Measurements from ENCODE around the gene JADE2. TPM values are rescaled to one million over a fixed set of nuclear protein-coding genes. Genes with fewer than 3 reads are reported as not detected.

Gene JADE2
- polyA plus RNA-seq, 3 donors, result 2.1 to 10.2 (median 3.1) TPM

DNA sequence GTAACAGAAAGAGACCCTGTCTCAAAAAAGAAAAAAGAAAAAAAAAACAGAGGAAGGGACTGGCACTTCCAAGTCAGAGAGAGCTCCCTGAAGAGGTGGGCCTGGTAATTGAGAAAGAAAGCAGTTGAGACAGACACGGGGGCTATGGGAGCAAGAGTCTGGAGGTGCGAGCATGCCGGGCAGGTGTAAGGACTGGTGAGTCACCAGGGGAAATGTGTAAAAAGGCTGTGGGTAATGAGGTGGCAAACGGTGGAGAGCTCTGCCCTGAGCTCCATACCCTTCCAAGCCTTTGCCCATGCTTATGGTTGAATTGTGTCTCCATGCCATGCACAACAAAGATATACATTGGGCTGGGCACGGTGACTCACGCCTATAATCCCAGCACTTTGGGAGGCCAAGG lies 18.0 kb upstream of the JADE2 start:
- peak overlapping the region in 1 of 7 donors; percentile 54 for H3K27ac Mint-ChIP-seq
- no peak overlapping the region for H2AFZ ChIP-seq (ENCODE audit: insufficient read depth, low read depth, low read length, poor library complexity, severe bottlenecking)
- H3K27me3 Mint-ChIP-seq (ENCODE audit: low read depth in 3 of 3), result peaks cover 0 to 3% (median 0%) of the 10 kb centered on the region in 3 donors
- no peaks in the 10 kb centered on the region for H3K79me2 ChIP-seq (ENCODE audit: insufficient read depth, low read length)
- TF ChIP-seq, protein P1, sequence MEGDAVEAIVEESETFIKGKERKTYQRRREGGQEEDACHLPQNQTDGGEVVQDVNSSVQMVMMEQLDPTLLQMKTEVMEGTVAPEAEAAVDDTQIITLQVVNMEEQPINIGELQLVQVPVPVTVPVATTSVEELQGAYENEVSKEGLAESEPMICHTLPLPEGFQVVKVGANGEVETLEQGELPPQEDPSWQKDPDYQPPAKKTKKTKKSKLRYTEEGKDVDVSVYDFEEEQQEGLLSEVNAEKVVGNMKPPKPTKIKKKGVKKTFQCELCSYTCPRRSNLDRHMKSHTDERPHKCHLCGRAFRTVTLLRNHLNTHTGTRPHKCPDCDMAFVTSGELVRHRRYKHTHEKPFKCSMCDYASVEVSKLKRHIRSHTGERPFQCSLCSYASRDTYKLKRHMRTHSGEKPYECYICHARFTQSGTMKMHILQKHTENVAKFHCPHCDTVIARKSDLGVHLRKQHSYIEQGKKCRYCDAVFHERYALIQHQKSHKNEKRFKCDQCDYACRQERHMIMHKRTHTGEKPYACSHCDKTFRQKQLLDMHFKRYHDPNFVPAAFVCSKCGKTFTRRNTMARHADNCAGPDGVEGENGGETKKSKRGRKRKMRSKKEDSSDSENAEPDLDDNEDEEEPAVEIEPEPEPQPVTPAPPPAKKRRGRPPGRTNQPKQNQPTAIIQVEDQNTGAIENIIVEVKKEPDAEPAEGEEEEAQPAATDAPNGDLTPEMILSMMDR (IDR thresholded peaks at IDR 0.05), result no peak
- H3K9me3 ChIP-seq (replicated peaks in 1 of 2; ENCODE audit: control insufficient read depth in 1 of 2, insufficient read depth in 1 of 2, low read length in 2 of 2), result no peaks in the 10 kb centered on the region
- no peaks in the 10 kb centered on the region for H3K36me3 ChIP-seq (replicated peaks in 1 of 2; ENCODE audit: control insufficient read depth in 1 of 2, insufficient read depth in 2 of 2, low read length in 2 of 2)
- no peak overlapping the region for H3K4me3 ChIP-seq (replicated peaks in 1 of 3; ENCODE audit: low read depth in 2 of 3, low read length in 3 of 3)
- 30% methylated on average over 2 of the region's 6 CpGs for WGBS (ENCODE audit: insufficient coverage)
- no peak overlapping the region for H3K4me3 Mint-ChIP-seq
- no peak overlapping the region for H3K9ac ChIP-seq (ENCODE audit: insufficient read depth, low read length, poor library complexity, severe bottlenecking)
- H3K9me3 Mint-ChIP-seq, result no peaks in the 10 kb centered on the region
- H3K4me2 ChIP-seq (replicated peaks; ENCODE audit: extremely low read depth, low read length, poor library complexity, severe bottlenecking), result no peak overlapping the region
- intact Hi-C loops (cut with micrococcal nuclease), result no loop called here
- no peaks in the 10 kb centered on the region for H3K27me3 ChIP-seq (ENCODE audit: control insufficient read depth in 2 of 2, insufficient read depth in 2 of 2, low read length in 2 of 2)
- peaks cover 16 to 22% of the 10 kb centered on the region in 2 donors for H3K4me1 ChIP-seq (ENCODE audit: control insufficient read depth in 1 of 2, insufficient read depth in 2 of 2, low read length in 2 of 2)
- peaks cover 20% of the 10 kb centered on the region for H3K4me1 Mint-ChIP-seq
- no peak overlapping the region for H3K27ac ChIP-seq (ENCODE audit: low read depth in 1 of 2, low read length in 2 of 2)
- DNase-seq, result no peak
- no peaks in the 10 kb centered on the region for H4K20me1 ChIP-seq (ENCODE audit: insufficient read depth, low read length)
- no peaks in the 10 kb centered on the region for H3K36me3 Mint-ChIP-seq

DNA sequence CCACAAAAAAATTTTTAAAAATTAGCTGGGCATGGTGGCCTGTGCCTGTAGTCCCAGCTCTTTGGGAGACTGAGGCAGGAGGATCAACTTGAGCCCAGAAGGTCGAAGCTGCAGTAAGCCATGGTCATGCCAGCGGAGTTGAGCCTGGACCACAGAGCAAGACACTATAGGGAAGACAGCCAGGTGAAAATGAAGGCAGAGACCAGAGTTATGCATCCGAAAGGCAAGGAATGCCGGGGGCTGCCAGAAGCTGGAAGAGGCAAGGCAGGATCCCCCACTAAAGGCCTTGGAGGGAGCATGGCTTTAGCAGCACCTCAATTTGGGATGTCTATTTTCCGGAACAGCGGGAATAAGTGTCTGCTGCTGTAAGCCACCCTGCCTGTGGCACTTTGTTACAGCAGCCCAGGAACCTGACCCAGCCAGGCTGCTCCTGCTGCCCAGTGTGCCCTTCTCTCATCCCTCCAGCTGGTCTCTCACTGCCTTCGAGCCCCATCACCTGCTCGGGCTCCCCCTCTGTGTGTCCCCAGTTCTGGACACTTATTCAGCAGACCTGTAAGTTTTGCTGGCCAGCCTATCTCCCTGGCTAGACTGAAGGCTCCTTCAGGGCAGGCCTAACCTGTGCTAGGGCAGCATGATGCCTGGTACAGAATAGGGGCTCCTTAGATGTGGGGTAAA lies 16.8 kb upstream of the JADE2 start:
- DNase-seq, result no peak
- 99% methylated on average over 7 of the region's 8 CpGs for WGBS (ENCODE audit: insufficient coverage)
- no peaks in the 10 kb centered on the region for H3K36me3 Mint-ChIP-seq

More for the DNA sequence above, 16.8 kb upstream of the JADE2 start:
- Histone ChIP-seq H3K9ac (ENCODE audit: insufficient read depth, low read length, poor library complexity, severe bottlenecking) (no peak overlapping the region), H3K4me3 (replicated peaks in 1 of 3; ENCODE audit: low read depth in 2 of 3, low read length in 3 of 3) (no peak overlapping the region), H3K4me2 (replicated peaks; ENCODE audit: extremely low read depth, low read length, poor library complexity, severe bottlenecking) (no peak overlapping the region), H3K79me2 (ENCODE audit: insufficient read depth, low read length) (no peaks in the 10 kb centered on the region), H3K27me3 (ENCODE audit: control insufficient read depth in 2 of 2, insufficient read depth in 2 of 2, low read length in 2 of 2) (no peaks in the 10 kb centered on the region), H3K36me3 (replicated peaks in 1 of 2; ENCODE audit: control insufficient read depth in 1 of 2, insufficient read depth in 2 of 2, low read length in 2 of 2) (no peaks in the 10 kb centered on the region), H3K4me1 (ENCODE audit: control insufficient read depth in 1 of 2, insufficient read depth in 2 of 2, low read length in 2 of 2) (peaks cover 8 to 13% of the 10 kb centered on the region in 2 donors), H3K27ac (ENCODE audit: low read depth in 1 of 2, low read length in 2 of 2) (no peak overlapping the region), H4K20me1 (ENCODE audit: insufficient read depth, low read length) (no peaks in the 10 kb centered on the region), H2AFZ (ENCODE audit: insufficient read depth, low read depth, low read length, poor library complexity, severe bottlenecking) (no peak overlapping the region), H3K9me3 (replicated peaks in 1 of 2; ENCODE audit: control insufficient read depth in 1 of 2, insufficient read depth in 1 of 2, low read length in 2 of 2) (no peaks in the 10 kb centered on the region)
- Mint-ChIP-seq H3K4me3 (no peak overlapping the region), H3K9me3 (no peaks in the 10 kb centered on the region), H3K27ac (peak overlapping the region in 1 of 7 donors; percentile 41), H3K27me3 (ENCODE audit: low read depth in 3 of 3) (peaks cover 0 to 3% (median 0%) of the 10 kb centered on the region in 3 donors), H3K4me1 (peaks cover 12% of the 10 kb centered on the region)
- TF ChIP-seq, protein P1 (IDR thresholded peaks at IDR 0.05), result no peak
- intact Hi-C loops (cut with micrococcal nuclease), result no loop called here
